HCT116 (cell line): ENCODE results near the gene WDR19.

ENCODE experiments used
- ATF3 ChIP-seq: IDR thresholded peaks from 2 replicates; pipeline ENCODE4 v1.6.1; 2012
- CBX3 ChIP-seq: IDR thresholded peaks from 2 replicates; pipeline ENCODE4 v1.6.1; 2012; ENCODE audit warnings: low read depth
- CEBPB ChIP-seq: IDR thresholded peaks from 2 replicates; pipeline ENCODE4 v1.6.1; 2012; ENCODE audit warnings: low read depth
- CTCF ChIP-seq, 3 experiments: fragments of 200-600 bp in 1 of 3; sonication (generic) in 1 of 3; IDR thresholded peaks in 2 of 3; conservative IDR thresholded peaks in 1 of 3; 2 replicates each; pipeline ENCODE4 v1.5.1; 2012 to 2017; ENCODE audit warnings: low read depth in 2 of 3, low read length in 2 of 3, antibody characterized with exemption in 1 of 3, borderline replicate concordance in 1 of 3, control low read depth in 1 of 3, mild to moderate bottlenecking in 1 of 3, mixed read lengths in 1 of 3, mixed run types in 1 of 3, moderate library complexity in 1 of 3; ENCODE audit not compliant: insufficient read depth in 1 of 3
- ELF1 ChIP-seq: IDR thresholded peaks from 2 replicates; pipeline ENCODE4 v1.6.1; 2012; ENCODE audit warnings: low read depth, borderline replicate concordance
- EZH2 ChIP-seq: fragments of 200-600 bp; sonication (generic); IDR thresholded peaks from 2 replicates; pipeline ENCODE4 v1.6.1; 2017; ENCODE audit warnings: antibody characterized with exemption, mixed run types
- EZH2phosphoT487 ChIP-seq: fragments of 200-600 bp; IDR thresholded peaks from 2 replicates; pipeline ENCODE4 v1.6.1; 2018; ENCODE audit warnings: antibody characterized with exemption, borderline replicate concordance
- JUND ChIP-seq: IDR thresholded peaks from 2 replicates; pipeline ENCODE4 v1.6.1; 2012
- MAX ChIP-seq: IDR thresholded peaks from 2 replicates; pipeline ENCODE4 v1.6.1; 2012
- POLR2A ChIP-seq: IDR thresholded peaks from 2 replicates; pipeline ENCODE4 v1.7.0; 2011; ENCODE audit warnings: borderline replicate concordance; ENCODE audit not compliant: insufficient read depth, insufficient read length; ENCODE audit errors: extremely low read depth
- POLR2AphosphoS5 ChIP-seq: IDR thresholded peaks from 2 replicates; pipeline ENCODE4 v1.6.1; 2011; ENCODE audit warnings: mild to moderate bottlenecking, low read depth, low read length, moderate library complexity
- RAD21 ChIP-seq: IDR thresholded peaks from 2 replicates; pipeline ENCODE4 v1.6.1; 2012; ENCODE audit warnings: low read depth, mild to moderate bottlenecking
- REST ChIP-seq: IDR thresholded peaks from 2 replicates; pipeline ENCODE4 v1.6.1; 2012; ENCODE audit warnings: low read depth
- ZBTB33 ChIP-seq: IDR thresholded peaks from 2 replicates; pipeline ENCODE4 v1.6.1; 2011; ENCODE audit warnings: mild to moderate bottlenecking, low read length, moderate library complexity; ENCODE audit not compliant: insufficient replicate concordance; ENCODE audit errors: extremely low read depth

GRCh38 chr4:39312816-39313215 is 130.5 kb downstream of the WDR19 start:
- TF ChIP-seq EZH2phosphoT487 (no peak), REST (no peak), RAD21 (no peak), CTCF (IDR thresholded peaks at IDR 0.05 in 2 of 3, conservative IDR thresholded peaks at IDR 0.05 in 1 of 3; ENCODE audit: borderline replicate concordance in 1 of 3, insufficient read depth in 1 of 3, low read depth in 2 of 3, low read length in 2 of 3) (no peak), JUND (no peak), ATF3 (no peak), POLR2AphosphoS5 (no peak), POLR2A (no peak), CEBPB (no peak), MAX (no peak), EZH2 (no peak), CBX3 (no peak), ELF1 (no peak), ZBTB33 (no peak)
